Measurements from ENCODE around the gene SLC25A41. TPM values are rescaled to one million over a fixed set of nuclear protein-coding genes. Genes with fewer than 3 reads are reported as not detected.

The SLC25A41 gene
- total RNA-seq, 1 donor from 2014 or later = 1.8 TPM

DNA sequence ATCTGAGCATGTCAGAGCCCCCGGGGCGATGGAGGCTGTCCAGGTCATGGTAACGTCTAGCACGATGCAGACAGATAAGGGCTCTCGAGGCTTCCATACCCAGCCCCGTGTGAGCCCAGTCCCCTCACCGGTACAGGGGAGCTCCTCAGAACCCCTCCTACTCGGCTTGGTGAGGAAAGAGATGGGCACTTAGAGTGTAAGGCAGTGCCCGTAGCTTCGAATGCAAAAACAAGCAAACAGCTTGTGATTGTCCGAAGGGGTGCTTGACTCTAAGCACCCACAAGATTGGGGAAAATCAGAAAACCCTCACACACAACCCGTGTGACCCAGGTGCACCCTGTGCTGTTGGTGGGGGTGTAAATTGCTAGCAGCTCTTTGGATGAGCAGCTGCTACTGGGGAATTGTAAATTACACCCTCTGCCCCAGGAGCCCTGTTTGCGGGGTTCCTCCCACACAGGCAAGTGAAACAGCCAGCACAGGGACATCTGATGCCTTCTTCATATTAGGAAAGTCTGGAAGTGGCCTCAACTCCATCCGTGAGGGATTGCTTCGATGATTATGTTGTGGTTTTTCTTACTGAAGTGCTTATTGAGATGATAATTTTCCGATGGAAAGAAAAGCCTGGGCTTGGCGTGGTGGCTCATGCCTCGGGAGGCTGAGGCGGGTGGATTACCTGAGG is 56.9 kb downstream of the SLC25A41 start:
- no peaks in the 10 kb centered on the region for H3K9me3 Mint-ChIP-seq
- H3K27me3 Mint-ChIP-seq (ENCODE audit: low read depth) = no peaks in the 10 kb centered on the region
- no peak overlapping the region for H3K4me3 Mint-ChIP-seq
- DNase-seq (ENCODE audit: low spot score in 2 of 2, unreplicated experiment in 2 of 2) = no peak
- TF ChIP-seq, protein P1, sequence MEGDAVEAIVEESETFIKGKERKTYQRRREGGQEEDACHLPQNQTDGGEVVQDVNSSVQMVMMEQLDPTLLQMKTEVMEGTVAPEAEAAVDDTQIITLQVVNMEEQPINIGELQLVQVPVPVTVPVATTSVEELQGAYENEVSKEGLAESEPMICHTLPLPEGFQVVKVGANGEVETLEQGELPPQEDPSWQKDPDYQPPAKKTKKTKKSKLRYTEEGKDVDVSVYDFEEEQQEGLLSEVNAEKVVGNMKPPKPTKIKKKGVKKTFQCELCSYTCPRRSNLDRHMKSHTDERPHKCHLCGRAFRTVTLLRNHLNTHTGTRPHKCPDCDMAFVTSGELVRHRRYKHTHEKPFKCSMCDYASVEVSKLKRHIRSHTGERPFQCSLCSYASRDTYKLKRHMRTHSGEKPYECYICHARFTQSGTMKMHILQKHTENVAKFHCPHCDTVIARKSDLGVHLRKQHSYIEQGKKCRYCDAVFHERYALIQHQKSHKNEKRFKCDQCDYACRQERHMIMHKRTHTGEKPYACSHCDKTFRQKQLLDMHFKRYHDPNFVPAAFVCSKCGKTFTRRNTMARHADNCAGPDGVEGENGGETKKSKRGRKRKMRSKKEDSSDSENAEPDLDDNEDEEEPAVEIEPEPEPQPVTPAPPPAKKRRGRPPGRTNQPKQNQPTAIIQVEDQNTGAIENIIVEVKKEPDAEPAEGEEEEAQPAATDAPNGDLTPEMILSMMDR (IDR thresholded peaks at IDR 0.05; ENCODE audit: unreplicated experiment) = no peak
- H3K27ac Mint-ChIP-seq = peak overlapping the region; percentile 95
- peaks cover 29% of the 10 kb centered on the region for H3K36me3 Mint-ChIP-seq
- H3K4me1 Mint-ChIP-seq = peaks cover 37% of the 10 kb centered on the region

Small RNAs within 50 kb of the gene (microRNA-seq; reads per million reads assigned to microRNA genes)
- gene MIR3940 (22.6 reads per million, percentile 45 among the genes with 10 or more reads in this experiment), gene MIR6790 (not detected), gene MIR6885 (not detected)

Other genes starting within 250 kb of the SLC25A41 start
- gene MLLT1, start 153.8 kb downstream of the SLC25A41 start, total RNA-seq = 90.5 to 99.8 TPM (median 93.1 TPM) in 3 replicates
- gene ACER1, start 100.2 kb downstream of the SLC25A41 start, total RNA-seq = 0.16 TPM in 1 of 3 replicates, not detected in the others
- 55.1 to 64.8 TPM (median 58.2 TPM) in 3 replicates for gene CLPP, start 72.2 kb downstream of the SLC25A41 start, total RNA-seq
- 83.7 to 92.9 TPM (median 87.7 TPM) in 3 replicates for gene ALKBH7, start 61.0 kb downstream of the SLC25A41 start, total RNA-seq
- gene PSPN, start 57.8 kb downstream of the SLC25A41 start, total RNA-seq = 3.5 to 3.8 TPM (median 3.6 TPM) in 3 replicates
- 67.4 to 73.8 TPM (median 68.3 TPM) in 3 replicates for gene GTF2F1, start 40.6 kb downstream of the SLC25A41 start, total RNA-seq
- 375 to 384 TPM (median 380 TPM) in 3 replicates for gene KHSRP, start 9.0 kb downstream of the SLC25A41 start, total RNA-seq
- gene SLC25A23, start 26.0 kb upstream of the SLC25A41 start, total RNA-seq = 60.8 to 67.5 TPM (median 65.5 TPM) in 3 replicates
- 18.9 to 21.9 TPM (median 20.6 TPM) in 3 replicates for gene CRB3, start 30.5 kb upstream of the SLC25A41 start, total RNA-seq
- gene DENND1C, start 48.0 kb upstream of the SLC25A41 start, total RNA-seq = 0.42 to 0.75 TPM (median 0.63 TPM) in 3 replicates
- 10.5 to 13.5 TPM (median 13.0 TPM) in 3 replicates for gene TUBB4A, start 68.5 kb upstream of the SLC25A41 start, total RNA-seq
- 0.76 to 1.5 TPM (median 1.1 TPM) in 3 replicates for gene TNFSF9, start 97.3 kb upstream of the SLC25A41 start, total RNA-seq
- not detected in 3 replicates for gene CD70, start 157.4 kb upstream of the SLC25A41 start, total RNA-seq
- gene TNFSF14, start 236.4 kb upstream of the SLC25A41 start, total RNA-seq = 0.07 to 0.09 TPM in 2 of 3 replicates, not detected in the other